HuH-7.5 (cell line): ENCODE measurements around the gene SLC16A10.
"Not testable (repeated sequence)": the region's sequence is repeated elsewhere in the genome, so short reads cannot be mapped to it uniquely, and the experiment has no call there.

Experiments
- DNase-seq: peaks from one replicate; pipeline ENCODE4 v3.0.0; 2011; ENCODE audit warnings: low spot score

The SLC16A10 gene

DNA sequence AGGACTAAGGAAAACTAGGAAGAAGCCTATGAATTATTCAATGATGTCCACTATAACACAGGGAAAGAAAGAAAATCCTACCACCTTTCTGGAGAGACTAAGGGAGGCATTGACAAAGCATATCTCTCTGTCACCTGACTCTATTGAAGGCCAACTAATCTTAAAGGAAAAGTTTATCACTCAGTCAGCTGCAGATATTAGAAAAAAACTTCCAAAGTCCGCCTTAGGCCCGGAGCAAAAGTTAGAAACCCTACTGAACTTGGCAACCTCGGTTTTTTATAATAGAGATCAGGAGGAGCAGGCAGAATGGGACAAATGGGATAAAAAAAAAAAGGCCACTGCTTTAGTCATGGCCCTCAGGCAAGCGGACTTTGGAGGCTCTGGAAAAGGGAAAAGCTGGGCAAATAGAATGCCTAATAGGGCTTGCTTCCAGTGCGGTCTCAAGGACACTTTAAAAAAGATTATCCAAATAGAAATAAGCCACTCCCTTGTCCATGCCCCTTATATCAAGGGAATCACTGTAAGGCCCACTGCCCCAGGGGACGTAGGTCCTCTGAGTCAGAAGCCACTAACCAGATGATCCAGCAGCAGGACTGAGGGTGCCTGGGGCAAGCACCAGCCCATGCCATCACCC, 47.0 kb downstream of the SLC16A10 start:
- DNase-seq = not testable (repeated sequence)

DNA sequence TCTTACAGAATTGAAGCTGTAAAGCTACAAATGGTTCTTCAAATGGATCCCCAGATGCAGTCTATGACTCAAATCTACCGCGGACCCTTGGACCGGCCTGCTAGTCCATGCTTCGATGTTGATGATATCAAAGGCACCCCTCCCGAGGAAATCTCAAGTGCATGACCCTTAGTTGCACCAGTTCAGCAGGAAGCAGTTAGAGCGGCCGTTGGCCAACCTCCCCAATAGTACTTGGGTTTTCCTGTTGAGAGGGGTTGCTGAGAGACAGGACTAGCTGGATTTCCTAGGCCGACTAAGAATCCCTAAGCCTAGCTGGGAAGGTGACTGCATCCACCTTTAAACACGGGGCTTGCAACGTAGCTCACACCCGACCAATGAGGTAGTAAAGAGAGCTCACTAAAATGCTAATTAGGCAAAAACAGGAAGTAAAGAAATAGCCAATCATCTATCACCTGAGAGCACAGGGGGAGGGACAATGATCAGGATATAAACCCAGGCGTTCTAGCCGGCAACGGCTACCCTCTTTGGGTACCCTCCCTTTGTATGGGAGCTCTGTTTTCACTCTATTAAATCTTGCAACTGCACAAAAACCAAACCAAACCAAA, 50.3 kb downstream of the SLC16A10 start:
- not testable (repeated sequence) for DNase-seq

DNA sequence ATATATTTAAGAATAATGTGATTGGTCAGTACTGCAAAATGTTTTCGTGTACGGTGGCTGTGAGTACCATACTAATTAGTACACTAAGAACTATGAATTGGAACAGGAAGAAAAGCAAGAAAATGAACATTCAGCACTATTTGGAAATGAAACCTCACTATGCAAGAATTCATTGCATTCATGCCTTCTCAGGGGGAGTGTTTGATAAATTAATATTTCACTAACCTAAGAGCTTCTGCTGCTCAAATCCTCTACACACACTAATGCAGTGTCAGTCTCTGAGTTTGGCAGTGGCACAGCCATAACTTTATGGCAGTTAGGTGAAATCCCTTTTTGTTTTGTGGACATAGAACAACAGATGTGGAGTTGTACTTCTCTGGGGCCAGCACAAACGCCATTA, 60.1 kb downstream of the SLC16A10 start:
- DNase-seq = no peak

DNA sequence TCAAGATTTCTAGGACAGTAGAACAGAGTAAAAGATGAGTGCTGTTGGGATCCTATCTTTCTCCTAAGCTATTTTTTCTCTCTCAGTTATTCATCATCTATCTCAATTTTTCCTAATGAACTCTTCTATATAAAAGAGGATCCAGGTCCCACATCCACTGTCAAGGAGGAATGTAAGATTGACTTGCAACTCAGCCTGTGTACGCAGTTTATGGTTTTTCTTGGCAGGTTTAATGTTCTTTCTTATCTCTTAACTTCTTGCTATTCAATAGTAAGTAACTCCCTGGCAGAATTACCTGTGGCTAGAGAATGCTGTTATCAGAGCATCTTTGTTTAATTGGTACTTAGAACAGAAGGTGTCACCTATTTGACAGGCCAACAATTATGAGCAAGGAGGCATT, 60.8 kb downstream of the SLC16A10 start:
- no peak for DNase-seq

DNA sequence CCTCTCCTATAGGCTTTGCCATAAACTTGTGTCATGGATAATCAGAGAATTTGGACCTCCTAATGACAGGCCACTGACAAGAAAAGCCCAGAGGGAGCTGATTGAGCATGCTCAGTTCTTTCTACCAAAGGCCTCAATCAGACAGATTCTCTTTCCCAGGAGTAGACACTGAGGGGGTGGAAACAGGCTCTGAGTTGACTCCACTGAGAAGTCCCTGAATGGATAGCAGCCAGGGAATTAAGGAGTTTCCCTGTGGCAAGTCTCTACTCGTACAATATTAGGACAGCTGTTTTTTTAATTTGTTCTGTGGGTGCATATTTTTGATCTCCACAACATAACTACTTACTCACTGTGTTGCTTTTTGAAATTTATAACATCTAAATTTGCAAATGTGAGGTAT, 63.3 kb downstream of the SLC16A10 start:
- DNase-seq = no peak

DNA sequence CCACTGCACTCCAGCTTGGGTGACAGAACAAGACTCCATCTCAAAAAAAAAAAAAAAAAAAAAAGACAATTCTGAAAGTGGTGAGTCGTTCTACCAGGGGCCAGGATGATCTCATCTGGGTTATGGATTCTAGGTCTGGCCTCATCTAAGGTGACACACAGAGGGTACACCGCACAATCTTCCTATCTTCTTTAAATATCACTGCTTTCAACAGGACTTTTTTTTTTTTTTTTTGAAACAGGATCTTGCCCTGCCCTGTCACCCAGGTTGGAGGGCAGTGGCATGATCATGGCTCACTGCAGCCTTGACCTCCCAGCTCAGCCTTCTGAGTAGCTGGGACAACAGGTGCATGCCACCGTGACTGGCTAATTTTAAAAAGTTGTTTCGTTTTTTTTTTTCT, 67.7 kb downstream of the SLC16A10 start:
- no peak for DNase-seq

DNA sequence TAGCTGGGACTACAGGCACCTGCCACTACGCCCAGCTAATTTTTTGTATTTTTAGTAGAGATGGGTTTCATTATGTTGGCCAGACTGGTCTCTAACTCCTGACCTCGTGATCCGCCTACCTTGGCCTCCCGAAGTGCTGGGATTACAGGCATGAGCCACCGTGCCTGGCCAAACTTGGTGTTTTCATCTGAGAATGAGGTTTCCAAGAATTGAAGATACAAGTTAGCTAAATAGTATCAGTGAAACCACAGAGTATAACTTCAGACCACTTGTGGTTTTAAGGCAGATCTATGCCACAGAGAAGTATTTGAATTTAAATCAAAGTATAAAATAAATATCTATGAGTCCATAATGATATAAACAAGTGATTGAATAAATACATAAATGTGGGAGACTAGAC, 70.1 kb downstream of the SLC16A10 start:
- DNase-seq = no peak

DNA sequence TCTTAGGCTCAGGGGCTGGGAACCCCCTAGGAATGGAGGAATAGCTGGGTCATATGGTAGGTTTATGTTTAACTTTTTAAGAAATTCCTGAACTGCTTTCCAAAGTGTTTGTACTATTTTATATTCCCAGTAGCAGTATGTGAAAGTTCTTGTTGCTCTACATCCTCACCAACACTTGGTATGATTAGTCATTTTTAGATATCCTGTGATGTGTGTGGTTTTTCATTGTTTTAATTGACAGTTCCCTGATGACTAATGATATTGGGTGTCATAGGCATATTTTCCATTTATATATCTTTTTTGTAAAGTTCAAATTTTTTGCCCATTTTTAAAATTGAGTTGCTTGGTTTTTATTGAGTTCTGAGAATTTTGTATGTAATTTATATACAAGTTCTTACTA, 72.3 kb downstream of the SLC16A10 start:
- no peak for DNase-seq

DNA sequence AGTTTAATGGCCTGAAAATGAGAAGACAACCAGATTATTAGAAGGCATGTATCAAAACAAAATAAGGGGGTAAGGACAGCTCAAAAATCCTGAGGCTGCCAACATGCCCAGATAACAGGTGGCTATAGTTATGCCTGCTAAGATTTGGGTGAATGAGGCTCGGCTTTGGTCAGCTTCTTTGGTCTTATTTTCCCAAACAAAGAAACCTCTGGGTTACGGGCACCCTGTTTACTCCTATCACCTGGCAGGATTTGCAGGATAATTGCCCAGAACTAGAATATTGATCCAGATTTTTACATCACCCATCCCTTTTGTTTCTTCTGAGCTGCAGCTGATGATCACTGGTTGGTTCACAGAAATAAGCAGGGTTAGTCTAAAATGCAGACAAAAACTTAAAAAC, 74.3 kb downstream of the SLC16A10 start:
- DNase-seq = no peak

DNA sequence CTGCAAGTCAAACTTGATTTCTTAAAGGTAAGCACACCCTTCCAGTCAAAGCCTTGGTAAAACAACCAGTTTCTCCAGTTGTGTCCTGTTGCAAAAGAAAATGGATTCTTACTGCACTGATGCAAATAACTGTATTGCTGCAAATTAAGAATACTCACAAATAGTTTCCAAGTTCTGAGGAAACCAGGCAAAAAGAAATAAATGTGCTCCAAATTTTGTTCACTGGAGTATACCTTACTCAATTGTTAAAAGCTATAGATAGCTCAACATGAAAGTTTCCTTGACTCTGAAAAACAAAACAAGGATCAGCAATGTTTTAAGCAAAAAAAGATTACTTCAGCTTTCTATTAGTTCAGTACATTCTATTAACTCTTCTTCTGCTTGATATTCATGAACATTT, 75.2 kb downstream of the SLC16A10 start:
- DNase-seq = no peak

DNA sequence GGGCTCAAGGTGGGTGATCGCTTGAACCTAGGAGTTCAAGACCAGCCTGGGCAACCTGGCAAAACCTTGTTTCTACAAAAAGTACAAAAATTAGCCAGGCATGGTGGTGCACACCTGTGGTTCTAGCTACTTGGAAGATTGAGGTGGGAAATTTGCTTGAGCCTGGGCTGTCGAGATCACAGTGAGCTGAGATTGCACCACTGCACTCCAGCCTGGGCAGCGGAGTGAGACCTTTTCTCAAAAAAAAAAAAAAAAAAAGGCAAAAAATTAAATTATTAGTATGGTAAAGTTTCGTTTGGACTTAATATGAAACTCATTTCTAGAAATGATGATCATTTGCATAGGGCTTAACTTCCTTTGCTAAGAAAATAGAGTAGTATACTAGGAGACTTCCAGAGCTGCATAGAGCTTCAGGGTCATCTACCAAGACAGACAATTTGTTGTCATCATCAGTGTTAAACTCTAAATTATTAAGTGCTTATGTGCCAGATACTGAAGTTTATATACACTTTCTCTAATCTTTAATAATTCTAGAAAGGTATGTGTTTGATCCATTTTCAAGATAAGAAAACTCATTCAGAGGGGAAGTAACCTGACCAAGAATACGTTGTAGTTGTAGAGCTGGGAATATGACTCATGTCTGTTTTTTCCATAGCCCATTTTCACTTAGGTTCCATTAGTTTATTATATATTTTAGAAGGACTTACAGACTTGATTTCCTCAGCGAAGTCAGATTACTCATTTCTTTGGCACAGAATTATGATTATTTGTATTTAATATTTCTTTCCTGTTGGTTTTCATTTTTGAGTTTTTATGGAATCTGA, 84.5 kb downstream of the SLC16A10 start:
- DNase-seq = no peak

DNA sequence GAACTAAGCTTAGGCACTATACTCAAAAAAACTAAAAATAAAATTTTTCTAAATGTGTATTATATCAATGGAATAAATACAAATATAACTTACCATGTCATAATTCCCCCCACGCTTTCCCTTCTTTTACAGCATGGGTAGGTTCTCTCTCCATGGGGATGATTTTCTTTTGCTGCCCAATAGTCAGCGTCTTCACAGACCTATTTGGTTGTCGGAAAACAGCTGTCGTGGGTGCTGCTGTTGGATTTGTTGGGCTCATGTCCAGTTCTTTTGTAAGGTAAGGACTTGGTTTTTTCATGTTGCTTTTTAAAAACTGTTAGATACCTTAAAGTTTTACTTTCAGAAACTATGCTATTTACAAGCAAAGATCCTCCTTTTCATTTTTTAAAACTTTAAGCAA, 85.3 kb downstream of the SLC16A10 start:
- DNase-seq = no peak

DNA sequence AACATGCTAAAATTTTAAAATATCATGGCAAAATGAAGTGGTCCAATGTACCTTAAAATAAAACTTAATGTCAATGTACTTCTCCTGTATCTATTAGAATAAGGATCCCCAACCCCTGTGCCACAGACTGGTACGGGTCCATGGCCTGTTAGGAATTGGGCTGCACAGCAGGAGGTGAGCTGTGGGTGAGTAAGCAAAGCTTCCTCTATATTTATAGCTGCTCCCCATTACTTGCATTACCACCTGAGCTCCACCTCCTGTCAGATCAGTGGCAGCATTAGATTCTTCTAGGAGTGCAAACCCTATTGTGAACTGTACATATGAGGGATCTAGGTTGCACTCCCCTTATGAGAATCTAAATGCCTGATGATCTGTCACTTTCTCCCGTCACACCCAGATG, 86.0 kb downstream of the SLC16A10 start:
- no peak for DNase-seq

DNA sequence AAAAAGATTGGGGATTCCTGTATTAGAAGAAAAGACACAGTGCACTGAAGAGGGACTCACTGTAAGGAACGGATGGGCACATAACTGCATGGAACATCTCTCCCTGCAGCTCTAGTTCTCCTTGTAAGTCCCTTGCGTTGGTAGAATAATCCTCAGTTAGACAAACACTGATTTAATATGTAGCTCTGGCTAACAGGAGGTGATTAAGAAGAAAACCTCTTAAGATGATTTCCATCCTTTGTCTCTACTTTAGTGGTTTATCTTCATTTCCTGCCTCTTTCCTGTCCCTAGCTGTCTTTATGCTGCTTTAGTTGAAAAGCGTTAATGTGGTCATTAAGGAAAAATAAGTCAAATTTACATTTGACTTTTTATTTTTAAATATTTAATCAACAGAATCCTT, 86.6 kb downstream of the SLC16A10 start:
- DNase-seq = no peak

DNA sequence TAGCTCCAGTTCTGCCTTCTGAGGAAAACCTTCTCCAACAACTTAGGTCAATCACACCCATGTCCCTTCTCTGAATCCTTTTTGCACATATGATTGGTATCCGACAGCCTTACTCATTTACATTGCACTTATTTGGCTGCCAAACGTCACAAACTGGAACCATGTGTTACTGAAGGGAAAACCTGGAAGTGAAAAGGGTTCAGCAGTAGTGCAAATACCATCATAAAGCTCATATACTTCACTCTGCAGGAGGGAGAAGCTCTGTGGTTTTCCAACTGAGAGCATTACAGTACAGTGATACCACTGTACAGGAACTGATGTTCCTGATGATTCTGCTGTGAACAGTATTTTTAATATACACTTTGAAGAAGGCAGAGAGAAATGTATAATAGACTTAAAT, 87.8 kb downstream of the SLC16A10 start:
- no peak for DNase-seq

DNA sequence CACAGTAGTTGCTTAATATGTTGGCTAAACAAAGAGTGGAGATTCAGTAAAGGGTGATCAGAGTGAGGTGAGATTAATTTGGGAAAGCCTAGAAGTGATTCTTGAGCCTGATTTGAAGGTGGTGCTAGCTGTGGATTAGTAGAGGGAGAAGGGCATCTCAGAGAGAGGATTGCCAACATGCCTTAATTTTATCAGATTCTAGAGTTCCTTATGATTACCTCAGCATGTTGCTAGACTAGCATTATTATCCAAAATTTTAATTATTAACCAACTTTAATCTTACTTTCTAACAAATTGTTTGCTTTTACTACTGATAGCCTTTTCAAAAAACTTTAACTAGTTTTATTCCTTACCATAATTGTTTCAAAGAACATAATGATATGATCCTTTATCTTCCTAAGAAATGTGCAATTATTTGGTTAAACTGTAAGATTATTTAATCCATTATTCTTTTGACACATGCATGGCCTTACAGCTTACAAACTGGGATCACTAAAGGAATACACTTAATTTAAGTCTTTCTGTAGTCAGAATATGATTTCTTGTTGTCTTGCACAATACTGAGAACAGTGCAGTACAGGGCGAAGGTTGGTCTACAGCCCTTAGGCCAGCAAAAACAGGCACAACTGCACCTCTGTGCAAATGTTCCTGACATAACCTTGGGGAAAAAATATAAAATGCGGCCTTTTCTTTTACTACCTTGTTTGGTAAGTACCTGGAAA, 88.9 kb downstream of the SLC16A10 start:
- DNase-seq = peak; percentile 32

DNA sequence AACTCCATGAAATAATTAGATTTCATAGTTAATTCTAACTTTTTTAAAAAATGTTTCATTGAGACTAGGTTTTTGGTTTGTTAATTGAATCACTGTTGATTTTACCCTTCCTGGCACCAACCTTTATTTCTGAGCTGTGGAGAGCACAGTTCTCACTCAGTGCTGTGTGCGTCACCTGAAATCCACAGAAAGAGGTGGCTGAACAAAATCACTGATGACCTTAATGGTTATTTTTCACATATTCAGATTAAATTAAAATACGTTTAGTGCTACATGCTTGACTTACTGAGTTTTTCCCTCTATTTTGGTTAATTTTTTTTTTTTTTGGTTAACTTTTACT, 89.4 kb downstream of the SLC16A10 start:
- no peak for DNase-seq

DNA sequence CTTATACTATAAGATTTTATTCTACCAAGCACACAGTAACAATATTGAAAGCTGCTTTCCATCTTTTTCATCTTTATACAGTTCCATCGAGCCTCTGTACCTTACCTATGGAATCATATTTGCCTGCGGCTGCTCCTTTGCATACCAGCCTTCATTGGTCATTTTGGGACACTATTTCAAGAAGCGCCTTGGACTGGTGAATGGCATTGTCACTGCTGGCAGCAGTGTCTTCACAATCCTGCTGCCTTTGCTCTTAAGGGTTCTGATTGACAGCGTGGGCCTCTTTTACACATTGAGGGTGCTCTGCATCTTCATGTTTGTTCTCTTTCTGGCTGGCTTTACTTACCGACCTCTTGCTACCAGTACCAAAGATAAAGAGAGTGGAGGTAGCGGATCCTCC, 89.8 kb downstream of the SLC16A10 start:
- no peak for DNase-seq

DNA sequence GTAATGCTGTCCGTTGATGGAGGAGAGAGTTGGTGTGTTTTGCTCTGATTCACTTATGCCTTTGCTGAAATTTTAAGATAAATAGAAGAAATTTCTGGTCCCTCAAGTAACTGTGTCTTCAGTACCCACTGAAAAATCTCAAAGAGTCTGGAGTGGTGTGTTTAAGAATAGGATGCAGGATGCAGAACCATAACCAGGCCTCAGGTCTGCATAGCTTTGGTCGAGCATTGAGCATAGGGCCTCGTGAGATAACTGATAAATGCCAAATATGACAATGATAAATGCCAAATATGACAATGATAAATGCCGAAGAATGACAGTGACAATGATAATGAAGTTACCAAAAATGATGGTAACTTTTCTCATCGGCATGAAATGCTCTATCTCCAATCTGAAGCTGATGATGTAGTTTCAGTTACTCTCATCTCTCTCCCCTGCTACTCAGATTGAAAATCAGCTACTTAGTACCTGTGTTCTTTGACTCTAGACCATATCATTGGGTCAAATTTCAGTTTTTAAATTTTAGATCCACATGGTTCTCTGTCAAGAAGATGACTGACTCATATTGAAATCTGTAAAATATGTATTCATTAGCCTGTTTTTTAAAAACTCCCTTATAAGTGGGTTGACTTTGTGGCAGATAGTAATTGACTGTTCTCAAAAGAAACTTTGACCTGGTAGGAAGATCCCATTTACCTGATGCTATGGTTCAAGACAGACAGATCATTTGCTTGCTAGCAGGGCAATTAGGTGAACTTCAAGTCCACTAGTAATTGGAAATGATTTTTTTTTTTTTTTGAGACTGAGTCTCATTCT, 96.6 kb downstream of the SLC16A10 start:
- no peak for DNase-seq

DNA sequence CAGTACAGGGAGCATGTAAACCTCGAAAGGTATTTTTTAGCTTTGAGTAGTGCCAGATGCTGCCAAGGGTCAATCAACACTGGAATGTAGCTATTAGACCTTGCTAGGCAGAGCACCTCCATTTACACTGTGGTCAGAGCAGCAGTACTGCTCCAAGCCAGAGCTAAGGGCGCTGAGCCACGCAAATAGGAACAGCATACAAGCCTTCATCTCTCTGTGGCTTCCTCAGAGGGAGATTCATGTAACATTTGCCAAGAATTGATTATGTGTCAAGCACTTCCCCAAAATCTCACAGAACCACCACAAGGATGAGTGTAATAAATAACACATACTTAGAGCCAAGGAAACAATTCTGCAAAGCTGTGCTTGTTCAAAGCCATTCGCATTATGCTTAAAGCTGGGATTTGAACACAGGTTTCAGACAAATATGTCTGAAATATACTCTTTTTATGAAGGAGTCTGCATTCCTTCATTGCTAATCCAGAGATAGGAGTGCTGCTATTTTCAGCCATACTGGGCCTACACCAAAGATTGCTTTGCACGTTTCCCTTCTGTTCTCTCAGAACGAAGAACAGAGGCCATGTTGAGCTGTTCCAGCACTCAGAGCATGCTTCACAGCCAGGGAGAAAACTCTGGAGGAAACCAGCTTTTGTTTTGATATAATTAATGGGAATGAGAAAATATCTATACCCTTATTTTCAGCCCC, 97.7 kb downstream of the SLC16A10 start:
- no peak for DNase-seq

DNA sequence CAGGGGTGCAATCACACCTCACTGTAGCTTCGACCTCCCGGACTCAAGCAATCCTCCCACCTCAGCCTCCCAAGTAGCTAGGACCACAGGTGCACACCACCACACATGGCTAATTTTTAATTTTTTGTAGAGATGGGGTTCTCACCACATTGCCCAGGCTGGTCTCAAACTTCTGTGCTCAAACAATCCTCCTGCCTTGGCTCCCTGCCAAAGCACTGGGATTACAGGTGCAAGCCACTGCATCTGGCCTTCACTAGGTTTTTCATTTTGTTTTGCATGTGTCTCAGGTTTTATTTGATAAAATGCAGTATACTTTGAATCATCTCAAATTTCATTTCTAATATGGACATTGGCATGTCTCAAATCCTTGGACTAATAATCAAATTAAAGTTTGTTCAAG, 98.7 kb downstream of the SLC16A10 start:
- no peak for DNase-seq
